GM12878 (cell line): ENCODE measurements around the gene KDM4C.

Source experiments
- ETV6 ChIP-seq, 2 experiments: fragments of 450-650 bp in 1 of 2; IDR thresholded peaks in 1 of 2; conservative IDR thresholded peaks in 1 of 2; 2 replicates each; pipeline ENCODE4 v1.6.1; 2014; ENCODE audit warnings: antibody characterized with exemption in 1 of 2, borderline replicate concordance in 1 of 2, low read depth in 1 of 2, mild to moderate bottlenecking in 1 of 2, moderate library complexity in 1 of 2
- EZH2 ChIP-seq: IDR thresholded peaks from 2 replicates; pipeline ENCODE4 v1.6.1; 2012; ENCODE audit warnings: low read depth, mild to moderate bottlenecking, control low read depth, inconsistent platforms, low read length, borderline replicate concordance; ENCODE audit not compliant: control insufficient read depth
- TF ChIP-seq, protein P1 (sequence below): fragments of 450-650 bp; IDR thresholded peaks from 2 replicates; pipeline ENCODE4 v1.6.1; 2017; ENCODE audit warnings: mild to moderate bottlenecking, low read depth, inconsistent platforms; ENCODE audit not compliant: poor library complexity, severe bottlenecking

DNA sequence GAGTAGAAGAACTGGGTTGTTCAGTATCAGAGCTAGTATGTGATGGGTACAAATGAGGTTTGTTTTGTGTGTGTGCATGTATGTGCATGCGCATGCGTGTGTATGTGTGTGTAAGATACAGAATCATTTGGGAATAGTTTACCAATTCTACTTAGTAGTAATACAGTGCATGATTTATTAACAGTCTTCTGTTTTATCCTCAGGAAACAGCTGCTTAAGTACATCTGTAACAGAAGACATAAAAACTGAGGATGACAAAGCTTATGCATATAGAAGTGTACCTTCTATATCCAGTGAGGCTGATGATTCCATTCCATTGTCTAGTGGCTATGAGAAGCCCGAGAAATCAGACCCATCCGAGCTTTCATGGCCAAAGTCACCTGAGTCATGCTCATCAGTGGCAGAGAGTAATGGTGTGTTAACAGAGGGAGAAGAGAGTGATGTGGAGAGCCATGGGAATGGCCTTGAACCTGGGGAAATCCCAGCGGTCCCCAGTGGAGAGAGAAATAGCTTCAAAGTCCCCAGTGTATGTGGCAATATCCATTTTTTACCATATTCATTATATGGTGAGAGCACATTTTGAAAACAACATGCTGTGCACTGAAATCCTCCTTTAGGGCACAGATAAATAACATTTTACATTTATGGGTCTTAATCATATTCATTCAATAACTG lies 228.5 kb downstream of the KDM4C start:
- TF ChIP-seq, protein P1, sequence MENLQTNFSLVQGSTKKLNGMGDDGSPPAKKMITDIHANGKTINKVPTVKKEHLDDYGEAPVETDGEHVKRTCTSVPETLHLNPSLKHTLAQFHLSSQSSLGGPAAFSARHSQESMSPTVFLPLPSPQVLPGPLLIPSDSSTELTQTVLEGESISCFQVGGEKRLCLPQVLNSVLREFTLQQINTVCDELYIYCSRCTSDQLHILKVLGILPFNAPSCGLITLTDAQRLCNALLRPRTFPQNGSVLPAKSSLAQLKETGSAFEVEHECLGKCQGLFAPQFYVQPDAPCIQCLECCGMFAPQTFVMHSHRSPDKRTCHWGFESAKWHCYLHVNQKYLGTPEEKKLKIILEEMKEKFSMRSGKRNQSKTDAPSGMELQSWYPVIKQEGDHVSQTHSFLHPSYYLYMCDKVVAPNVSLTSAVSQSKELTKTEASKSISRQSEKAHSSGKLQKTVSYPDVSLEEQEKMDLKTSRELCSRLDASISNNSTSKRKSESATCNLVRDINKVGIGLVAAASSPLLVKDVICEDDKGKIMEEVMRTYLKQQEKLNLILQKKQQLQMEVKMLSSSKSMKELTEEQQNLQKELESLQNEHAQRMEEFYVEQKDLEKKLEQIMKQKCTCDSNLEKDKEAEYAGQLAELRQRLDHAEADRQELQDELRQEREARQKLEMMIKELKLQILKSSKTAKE = no peak
- TF ChIP-seq EZH2 (no peak), ETV6 (conservative IDR thresholded peaks at IDR 0.05 in 1 of 2, IDR thresholded peaks at IDR 0.05 in 1 of 2; ENCODE audit: borderline replicate concordance in 1 of 2, low read depth in 1 of 2) (no peak)
